Stimulated activated CD4-positive, alpha-beta T cell treated with anti-CD3 and anti-CD28 coated beads, Interleukin-15, amount 100 ng/mL, for 48 hours (primary cell): ENCODE data around the gene POLR1A.

Source experiments
- DNase-seq, 2 donors: peaks; one replicate each; pipeline ENCODE4 v3.0.0-alpha.2; 2020; ENCODE audit warnings: low read depth in 2 of 2

POLR1A gene

DNA sequence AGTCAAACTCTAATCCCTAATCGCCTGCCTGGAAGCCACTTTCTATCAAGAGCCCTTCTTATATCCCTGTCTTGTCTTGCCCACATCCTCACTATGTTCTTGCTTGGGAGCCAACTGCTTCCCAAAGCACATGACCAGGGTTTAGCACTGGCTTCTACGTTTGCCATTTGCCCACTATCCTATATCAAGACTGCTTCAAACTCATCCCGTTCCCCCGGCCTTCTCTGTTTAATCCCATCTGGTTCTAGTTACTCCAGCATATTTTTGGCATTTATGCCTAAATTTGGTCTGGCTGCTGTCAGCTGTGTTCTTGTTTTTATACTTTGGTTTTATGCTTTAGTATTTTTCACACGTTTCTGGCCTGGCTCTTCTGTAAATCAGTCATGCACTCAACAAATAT is 40.2 kb downstream of the POLR1A start:
- DNase-seq, result no peak

DNA sequence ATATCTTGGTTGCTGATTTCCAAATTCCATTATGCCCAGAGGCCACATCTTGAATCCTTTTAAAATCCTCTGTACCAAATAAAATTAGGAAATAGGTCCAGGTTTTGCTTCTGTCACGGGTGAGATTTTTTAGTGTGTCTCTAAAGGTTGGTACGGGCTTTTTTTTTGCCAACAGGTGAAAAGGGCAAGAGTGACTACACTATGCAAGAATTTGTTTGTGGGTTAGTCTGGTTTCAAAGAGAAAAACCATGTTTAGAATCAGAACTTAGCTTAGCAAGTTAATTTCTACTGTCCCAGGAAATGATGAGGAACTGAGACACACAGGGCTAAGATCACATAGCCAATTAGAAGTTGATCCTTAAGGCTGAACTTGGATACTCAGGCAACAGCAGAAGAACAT is 41.7 kb downstream of the POLR1A start:
- DNase-seq, result no peak

- no peak for DNase-seq
These were observed 43.6 kb downstream of the POLR1A start for GRCh38 chr2:86062043-86062442.

DNA sequence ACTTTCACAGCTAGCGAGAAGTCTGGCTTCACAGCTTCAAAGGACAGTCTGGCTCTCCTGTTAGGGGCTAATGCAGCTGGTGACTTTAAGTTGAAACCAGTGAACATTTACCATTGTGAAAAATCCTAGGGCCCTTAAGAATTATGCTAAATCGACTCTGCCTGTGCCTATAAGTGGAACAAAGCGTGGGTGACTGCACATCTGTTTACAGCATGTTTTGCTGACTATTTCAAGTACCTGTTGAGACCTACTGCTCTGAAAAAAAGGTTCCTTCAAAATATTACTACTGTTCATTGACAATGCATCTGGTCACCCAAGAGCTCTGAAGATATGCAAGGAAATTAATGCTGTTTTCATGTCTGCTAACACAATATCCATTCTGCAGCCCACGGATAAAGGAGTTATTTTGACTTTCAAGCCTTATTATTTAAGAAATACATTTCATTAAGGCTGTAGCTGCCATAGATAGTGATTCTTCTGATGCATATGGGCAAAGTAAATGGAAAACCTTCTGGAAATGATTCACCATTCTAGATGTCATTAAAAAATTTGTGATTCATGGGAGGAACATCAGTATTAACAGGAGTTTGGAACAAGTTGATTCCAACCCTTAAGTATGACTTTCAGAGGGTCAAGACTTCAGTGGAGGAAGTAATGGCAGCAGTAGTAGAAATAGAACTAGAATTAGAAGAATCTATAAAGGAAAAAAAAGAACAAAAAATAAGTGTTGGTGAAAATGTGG is 48.9 kb downstream of the POLR1A start:
- DNase-seq, result no peak

GRCh38 chr2:86055314-86055713 is 50.4 kb downstream of the POLR1A start:
- DNase-seq, result no peak

GRCh38 chr2:86054535-86055082 is 51.1 kb downstream of the POLR1A start:
- DNase-seq, result no peak

GRCh38 chr2:86053166-86053565 is 52.5 kb downstream of the POLR1A start:
- no peak for DNase-seq

GRCh38 chr2:86052676-86053075 is 53.0 kb downstream of the POLR1A start:
- DNase-seq, result no peak

- no peak for DNase-seq
These were observed 53.4 kb downstream of the POLR1A start for GRCh38 chr2:86052265-86052664.

DNA sequence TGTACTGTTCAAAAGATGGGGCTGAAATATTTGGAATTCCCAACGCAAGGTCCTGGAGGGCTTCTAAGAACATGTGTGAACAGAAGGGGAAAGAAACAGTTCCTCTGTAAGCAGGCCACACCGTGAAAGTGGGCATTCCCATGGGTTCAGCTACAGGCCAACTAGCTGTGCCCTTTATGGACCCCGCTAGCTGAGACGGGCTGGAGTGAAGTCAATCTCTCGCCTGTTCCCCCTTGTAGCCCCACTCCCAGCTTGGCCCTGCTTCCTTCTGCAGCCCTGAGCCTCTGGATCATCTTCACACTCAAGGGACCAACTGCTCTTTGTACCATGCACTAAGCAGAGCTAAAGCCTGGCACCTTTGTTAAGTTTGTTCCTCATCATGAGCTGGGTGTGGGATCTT is 55.4 kb downstream of the POLR1A start:
- no peak for DNase-seq

DNA sequence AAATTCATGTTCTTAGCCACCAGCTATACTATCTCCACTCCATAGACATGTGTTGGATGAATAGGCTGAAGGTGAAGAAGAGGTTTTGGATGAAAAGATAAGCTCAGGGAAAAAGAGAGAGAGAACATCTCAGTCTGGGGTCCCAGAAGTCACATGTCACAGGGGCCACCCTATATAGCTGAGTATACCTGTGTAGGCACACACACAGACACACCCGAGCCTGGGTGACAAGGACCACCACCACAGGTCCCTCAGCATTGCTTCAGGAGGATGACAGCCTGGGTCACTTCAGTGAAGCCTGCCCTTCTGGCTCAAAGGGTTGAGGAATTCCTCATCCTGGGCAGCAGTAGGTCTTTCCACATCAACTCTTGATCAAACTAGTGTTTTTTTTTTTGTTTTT is 56.2 kb downstream of the POLR1A start:
- DNase-seq, result no peak

GRCh38 chr2:86048888-86049287 is 56.8 kb downstream of the POLR1A start:
- no peak for DNase-seq

- no peak for DNase-seq
These were observed 57.3 kb downstream of the POLR1A start for GRCh38 chr2:86048383-86048701.

DNA sequence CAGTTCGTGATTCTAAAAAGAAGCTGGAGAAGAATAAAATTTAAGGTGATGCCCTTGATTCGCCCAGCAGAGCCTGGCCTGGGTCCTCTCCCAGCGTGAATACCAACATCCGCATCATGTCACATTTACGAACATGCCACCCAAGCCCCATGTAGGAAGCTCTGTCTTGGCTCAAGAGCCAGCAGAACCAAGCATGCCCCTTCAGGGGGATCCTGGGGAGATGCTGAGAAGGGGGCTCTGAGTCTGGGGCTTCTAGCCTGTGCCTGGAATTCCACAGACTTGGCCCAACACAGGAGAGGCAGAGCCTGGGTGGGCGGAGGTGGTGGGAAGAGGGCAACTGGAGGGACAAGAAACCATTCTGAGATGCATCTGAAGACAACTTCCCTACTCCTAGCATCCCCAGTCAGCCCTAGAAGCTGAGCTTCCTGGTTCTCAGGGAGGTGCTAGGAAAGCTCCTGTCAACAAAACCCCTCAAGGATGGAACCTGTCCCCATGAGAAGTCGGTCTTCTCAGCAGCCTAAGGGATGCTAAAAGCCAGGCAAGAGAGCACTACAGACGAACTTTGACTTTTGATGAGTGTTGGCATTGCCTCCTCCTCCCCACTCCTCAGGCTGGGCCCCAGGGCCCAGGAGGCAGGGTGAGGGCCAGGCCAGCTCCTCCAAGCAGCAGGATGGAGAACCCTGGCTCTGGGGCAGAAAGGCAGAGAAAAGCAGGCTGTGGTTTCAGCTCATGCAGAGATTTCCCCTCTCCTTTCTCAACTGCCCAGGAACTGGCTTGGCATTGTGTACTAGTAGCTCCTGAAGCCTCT is 57.9 kb downstream of the POLR1A start:
- no peak for DNase-seq

DNA sequence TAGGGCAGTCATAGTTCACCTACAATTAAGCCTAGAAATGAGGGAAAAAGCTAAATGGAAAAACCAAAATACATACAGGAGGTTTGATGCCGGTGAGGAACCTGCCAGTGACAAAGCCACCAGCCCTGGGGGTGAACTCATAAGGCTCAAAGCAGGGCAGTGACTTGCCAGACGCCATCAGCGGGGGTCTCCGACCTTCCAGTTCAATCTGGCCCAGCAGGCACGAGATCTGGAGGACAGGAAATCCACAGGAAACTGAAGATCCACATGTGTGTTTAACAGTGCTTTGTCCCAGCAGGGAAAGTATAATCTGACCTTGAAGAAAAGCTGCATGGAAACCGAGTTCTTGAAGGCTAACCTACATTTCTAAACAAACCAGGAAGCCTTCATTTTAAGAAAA is 60.1 kb downstream of the POLR1A start:
- no peak for DNase-seq

GRCh38 chr2:86044614-86045013 is 61.1 kb downstream of the POLR1A start:
- DNase-seq, result no peak

- DNase-seq, result no peak
These were observed 61.6 kb downstream of the POLR1A start for GRCh38 chr2:86044045-86044444.

DNA sequence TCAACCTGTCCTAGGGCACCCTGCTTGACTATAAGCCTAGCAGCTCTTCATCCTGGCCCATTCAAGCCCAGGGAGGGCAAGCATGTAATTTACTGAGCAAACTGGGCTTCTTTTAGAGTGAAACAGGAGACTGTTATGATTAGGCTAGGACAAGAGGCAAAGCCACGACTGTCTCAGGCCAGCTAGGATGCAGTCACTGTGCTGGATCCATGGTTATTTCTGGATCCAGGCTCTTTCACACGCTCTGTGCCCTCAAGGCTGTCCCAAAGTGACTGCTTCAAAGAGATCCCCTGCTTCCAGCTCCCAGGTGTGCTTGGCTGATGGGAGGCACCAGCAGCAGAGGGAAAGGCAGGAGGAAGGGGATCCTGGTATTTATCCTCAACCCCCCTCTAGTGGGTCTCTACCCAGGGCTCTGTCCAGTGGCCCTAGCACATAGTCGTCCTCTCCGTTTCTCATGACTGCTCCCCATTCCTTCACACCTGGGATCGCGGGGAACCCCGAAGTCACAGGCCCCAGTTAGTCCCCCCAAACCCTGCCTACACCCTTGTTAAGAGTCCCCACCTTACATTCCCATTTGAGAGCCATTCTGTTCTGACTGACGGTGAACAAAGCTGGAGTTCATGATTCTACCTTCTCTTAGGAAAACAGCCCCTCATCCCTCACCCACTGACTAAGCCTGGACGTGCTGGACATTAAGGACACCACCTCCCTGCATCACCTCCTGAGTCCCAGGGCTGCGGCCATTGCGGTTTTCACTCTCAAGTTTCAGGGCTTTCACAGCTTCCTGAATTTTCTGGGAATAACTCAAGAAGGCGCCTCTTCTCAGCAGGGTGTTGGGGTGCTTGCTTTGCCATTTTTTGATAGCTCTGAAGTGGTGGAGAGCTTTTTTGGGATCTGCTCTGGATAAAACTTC is 63.2 kb downstream of the POLR1A start:
- DNase-seq, result no peak

GRCh38 chr2:86039963-86040655 is 65.6 kb downstream of the POLR1A start:
- no peak for DNase-seq

DNA sequence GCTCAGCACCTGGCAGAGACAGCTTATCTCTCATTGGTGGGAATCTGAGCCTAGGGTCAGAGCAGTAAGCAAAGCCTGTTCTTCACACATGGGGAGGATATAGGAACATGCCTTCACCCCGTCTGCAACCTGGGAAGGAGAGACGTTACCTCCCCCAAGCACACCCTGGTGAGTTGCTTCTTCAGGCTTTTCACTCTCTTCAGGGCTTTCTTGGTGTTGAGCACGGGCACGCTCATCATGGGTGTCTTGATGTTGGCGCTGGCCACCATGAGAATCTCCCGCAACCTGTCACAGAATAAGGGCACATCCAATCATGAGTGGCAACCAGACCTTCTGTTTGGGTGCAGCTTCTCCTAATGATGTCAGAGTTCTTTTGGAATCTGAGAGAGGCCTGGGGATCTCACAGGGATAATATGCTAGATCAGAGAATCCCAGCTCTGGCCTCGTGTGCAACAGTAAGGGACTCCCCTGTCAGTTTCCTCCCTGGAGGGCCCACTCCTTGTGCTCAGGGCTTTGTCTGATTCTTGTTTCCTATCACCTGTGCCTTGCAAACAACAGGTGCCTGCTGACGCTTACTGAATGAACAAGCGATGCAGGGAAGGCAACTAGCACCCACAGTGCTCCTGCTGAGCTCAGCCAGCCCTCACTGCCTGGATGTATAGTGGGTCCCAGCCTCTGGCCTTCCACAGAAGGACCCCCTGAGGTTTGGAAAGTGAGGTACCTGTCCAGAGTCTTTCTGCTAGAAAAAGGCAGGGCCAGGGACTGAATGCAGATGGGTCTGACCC is 66.3 kb downstream of the POLR1A start:
- no peak for DNase-seq
